Natural killer cell (primary cell): ENCODE measurements around the gene ADGRG6. TPM values are rescaled to one million over a fixed set of nuclear protein-coding genes. Genes with fewer than 3 reads are reported as not detected.
"Not testable (repeated sequence)": the region's sequence is repeated elsewhere in the genome, so short reads cannot be mapped to it uniquely, and the experiment has no call there.

Source experiments
- ATAC-seq, 3 donors: fragments of 150-1000 bp in 2 of 3; fragments of 200-7000 bp in 1 of 3; cut with Tn5 transposase; 1 replicate in 1 of 3; 2 replicates in 2 of 3; pipeline ENCODE4 v1.10.0; 2021; ENCODE audit warnings: mild to moderate bottlenecking in 2 of 3, moderate library complexity in 2 of 3
- DNase-seq, 2 donors: peaks; one replicate each; pipeline versions ENCODE4 v3.0.0 to v3.0.0-alpha.2; 2013 to 2021; ENCODE audit warnings: mixed read lengths in 1 of 2
- H3K27ac ChIP-seq: one replicate; pipeline ENCODE4 v1.5.1; 2013; ENCODE audit warnings: mild to moderate bottlenecking, low read length
- H3K27me3 ChIP-seq: one replicate; pipeline ENCODE4 v1.6.1; 2013; ENCODE audit warnings: low read length; ENCODE audit not compliant: control insufficient read depth, insufficient read depth
- H3K36me3 ChIP-seq: one replicate; pipeline ENCODE4 v1.6.1; 2013; ENCODE audit warnings: low read length; ENCODE audit not compliant: control insufficient read depth, insufficient read depth
- H3K4me1 ChIP-seq: one replicate; pipeline ENCODE4 v1.6.1; 2013; ENCODE audit warnings: low read length; ENCODE audit not compliant: control insufficient read depth, insufficient read depth
- H3K4me3 ChIP-seq: one replicate; pipeline ENCODE4 v1.5.1; 2013; ENCODE audit warnings: low read length
- H3K9me3 ChIP-seq: one replicate; pipeline ENCODE4 v1.6.1; 2013; ENCODE audit warnings: low read length; ENCODE audit not compliant: control insufficient read depth, insufficient read depth
- H3K27ac Mint-ChIP-seq, 2 donors: one replicate each; pipeline ENCODE4 v1.8.0; 2022; ENCODE audit warnings: mild to moderate bottlenecking in 2 of 2, mixed read lengths in 2 of 2, moderate library complexity in 1 of 2
- H3K27me3 Mint-ChIP-seq, 2 donors: one replicate each; pipeline ENCODE4 v1.8.0; 2022; ENCODE audit warnings: low read depth in 2 of 2, mixed read lengths in 2 of 2
- H3K36me3 Mint-ChIP-seq: one replicate; pipeline ENCODE4 v1.8.0; 2022; ENCODE audit warnings: mixed read lengths
- H3K4me1 Mint-ChIP-seq, 2 donors: one replicate each; pipeline ENCODE4 v1.8.0; 2022; ENCODE audit warnings: mixed read lengths in 2 of 2
- H3K4me3 Mint-ChIP-seq: one replicate; pipeline ENCODE4 v1.8.0; 2022; ENCODE audit warnings: mild to moderate bottlenecking, moderate library complexity, mixed read lengths
- H3K9me3 Mint-ChIP-seq, 2 donors: one replicate each; pipeline ENCODE4 v1.8.0; 2022; ENCODE audit warnings: mixed read lengths in 2 of 2
- WGBS: methylation state at CpG from one replicate; pipeline ENCODE4 v1.1.7; 2013; ENCODE audit warnings: missing lambda C conversion rate; ENCODE audit not compliant: insufficient coverage; 5-methylcytosine and 5-hydroxymethylcytosine counted together
- intact Hi-C: fragments of 100-400 bp; cut with micrococcal nuclease; formaldehyde crosslinking; loops from one replicate; pipeline ENCODE4 v1.14.2; 2022
- total RNA-seq, 4 donors: library from RNA; stranded (reverse); fragments of 120-200 nt in 1 of 4; gene quantifications; one replicate each; pipeline versions ENCODE4 v1.2.3 to v1.2.4, GENCODE V29; 2013 to 2022
- TF ChIP-seq, protein P1 (sequence below): fragments of 200-600 bp; IDR thresholded peaks from one replicate; pipeline ENCODE4 v1.8.0; 2022; ENCODE audit warnings: antibody characterized with exemption

Gene ADGRG6
- total RNA-seq, 3 donors from 2014 or later (not counting 1 experiment from before 2014, with no cell fraction given): 0.05 to 0.24 TPM; not detected in 1

DNA sequence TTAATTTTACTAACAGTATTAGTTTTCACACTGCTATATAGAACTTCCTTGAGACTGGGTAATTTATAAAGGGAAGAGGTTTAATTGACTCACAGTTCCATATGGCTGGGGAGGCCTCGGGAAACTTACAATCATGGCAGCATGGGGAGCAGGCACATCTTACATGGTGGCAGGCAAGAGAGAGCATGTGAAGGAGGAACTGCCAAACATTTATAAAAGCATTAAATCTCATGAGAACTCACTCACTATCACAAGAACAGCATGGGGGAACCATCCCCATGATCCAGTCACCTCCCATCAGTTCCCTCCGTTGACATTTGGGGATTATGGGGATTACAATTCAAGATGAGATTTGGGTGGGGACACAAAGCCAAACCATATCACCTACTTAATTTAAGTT is 126.7 kb downstream of the ADGRG6 start:
- H3K4me1 Mint-ChIP-seq, H3K4me3 ChIP-seq, ATAC-seq, H3K27me3 ChIP-seq, H3K9me3 ChIP-seq, H3K27me3 Mint-ChIP-seq, H3K27ac Mint-ChIP-seq, H3K27ac ChIP-seq, H3K4me1 ChIP-seq, H3K36me3 Mint-ChIP-seq, H3K4me3 Mint-ChIP-seq, H3K9me3 Mint-ChIP-seq, intact Hi-C loops, DNase-seq, H3K36me3 ChIP-seq: not testable (repeated sequence)
- WGBS: 100% methylated on average over 1 of the region's 2 CpGs

DNA sequence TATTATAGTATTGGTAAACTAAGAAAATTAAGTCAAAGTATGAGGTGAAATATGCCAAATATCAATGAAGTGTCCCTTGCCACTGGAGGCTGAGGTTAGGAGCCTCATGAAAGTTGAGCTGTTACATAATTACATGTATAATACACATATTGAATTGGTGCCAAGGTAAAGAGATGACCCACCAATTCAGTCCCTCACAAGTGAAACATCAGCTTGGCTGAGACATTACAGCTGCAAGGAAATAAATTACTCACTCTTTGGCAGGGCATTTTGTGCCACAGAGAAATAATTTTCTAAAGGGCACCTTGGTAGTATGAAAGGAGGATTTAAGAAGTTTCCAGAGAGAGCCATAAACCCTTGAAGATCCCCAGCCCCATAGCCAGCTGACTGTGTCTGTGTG is 127.4 kb downstream of the ADGRG6 start:
- Histone ChIP-seq H3K4me1 (no peaks in the 10 kb centered on the region), H3K27ac (no peak overlapping the region), H3K36me3 (no peaks in the 10 kb centered on the region), H3K9me3 (no peaks in the 10 kb centered on the region), H3K4me3 (no peak overlapping the region), H3K27me3 (no peaks in the 10 kb centered on the region)
- DNase-seq: no peak
- Mint-ChIP-seq H3K4me1 (no peaks in the 10 kb centered on the region), H3K27ac (no peak overlapping the region), H3K36me3 (no peaks in the 10 kb centered on the region), H3K9me3 (peaks cover 2 to 8% of the 10 kb centered on the region in 2 donors), H3K27me3 (no peaks in the 10 kb centered on the region), H3K4me3 (no peak overlapping the region)
- intact Hi-C loops: no loop called here
- no peak for ATAC-seq
- TF ChIP-seq, protein P1, sequence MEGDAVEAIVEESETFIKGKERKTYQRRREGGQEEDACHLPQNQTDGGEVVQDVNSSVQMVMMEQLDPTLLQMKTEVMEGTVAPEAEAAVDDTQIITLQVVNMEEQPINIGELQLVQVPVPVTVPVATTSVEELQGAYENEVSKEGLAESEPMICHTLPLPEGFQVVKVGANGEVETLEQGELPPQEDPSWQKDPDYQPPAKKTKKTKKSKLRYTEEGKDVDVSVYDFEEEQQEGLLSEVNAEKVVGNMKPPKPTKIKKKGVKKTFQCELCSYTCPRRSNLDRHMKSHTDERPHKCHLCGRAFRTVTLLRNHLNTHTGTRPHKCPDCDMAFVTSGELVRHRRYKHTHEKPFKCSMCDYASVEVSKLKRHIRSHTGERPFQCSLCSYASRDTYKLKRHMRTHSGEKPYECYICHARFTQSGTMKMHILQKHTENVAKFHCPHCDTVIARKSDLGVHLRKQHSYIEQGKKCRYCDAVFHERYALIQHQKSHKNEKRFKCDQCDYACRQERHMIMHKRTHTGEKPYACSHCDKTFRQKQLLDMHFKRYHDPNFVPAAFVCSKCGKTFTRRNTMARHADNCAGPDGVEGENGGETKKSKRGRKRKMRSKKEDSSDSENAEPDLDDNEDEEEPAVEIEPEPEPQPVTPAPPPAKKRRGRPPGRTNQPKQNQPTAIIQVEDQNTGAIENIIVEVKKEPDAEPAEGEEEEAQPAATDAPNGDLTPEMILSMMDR: no peak

DNA sequence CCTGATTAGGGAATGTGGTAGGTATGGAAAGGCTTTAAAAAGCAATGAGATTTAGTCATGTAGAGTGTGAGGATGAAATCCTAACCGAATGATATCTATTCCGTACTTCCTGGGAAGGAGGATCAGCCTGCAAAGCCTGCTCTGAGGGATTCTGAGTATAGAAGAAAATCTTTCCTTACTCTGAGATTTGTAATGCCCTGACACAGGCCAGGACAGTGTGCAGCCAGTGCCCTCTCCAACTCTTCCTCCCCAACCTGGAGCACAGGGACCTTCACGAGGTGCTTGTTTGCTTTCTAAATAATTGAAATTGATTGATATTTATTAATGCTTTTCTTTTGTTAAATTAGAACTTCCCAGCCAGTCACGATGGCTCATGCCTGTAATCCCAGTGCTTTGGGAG is 131.6 kb downstream of the ADGRG6 start:
- H3K27ac Mint-ChIP-seq: no peak overlapping the region
- H3K36me3 Mint-ChIP-seq: no peaks in the 10 kb centered on the region
- Histone ChIP-seq H3K27me3 (no peaks in the 10 kb centered on the region), H3K4me1 (no peaks in the 10 kb centered on the region), H3K36me3 (no peaks in the 10 kb centered on the region), H3K4me3 (no peak overlapping the region), H3K27ac (no peak overlapping the region), H3K9me3 (no peaks in the 10 kb centered on the region)
- no peaks in the 10 kb centered on the region for H3K27me3 Mint-ChIP-seq
- 93% methylated on average over 3 of the region's 4 CpGs for WGBS
- intact Hi-C loops: no loop called here
- DNase-seq (no peak), ATAC-seq (no peak)
- peaks cover 0 to under 1% of the 10 kb centered on the region in 2 donors for H3K9me3 Mint-ChIP-seq
- TF ChIP-seq, protein P1: no peak
- no peak overlapping the region for H3K4me3 Mint-ChIP-seq
- H3K4me1 Mint-ChIP-seq: no peaks in the 10 kb centered on the region

DNA sequence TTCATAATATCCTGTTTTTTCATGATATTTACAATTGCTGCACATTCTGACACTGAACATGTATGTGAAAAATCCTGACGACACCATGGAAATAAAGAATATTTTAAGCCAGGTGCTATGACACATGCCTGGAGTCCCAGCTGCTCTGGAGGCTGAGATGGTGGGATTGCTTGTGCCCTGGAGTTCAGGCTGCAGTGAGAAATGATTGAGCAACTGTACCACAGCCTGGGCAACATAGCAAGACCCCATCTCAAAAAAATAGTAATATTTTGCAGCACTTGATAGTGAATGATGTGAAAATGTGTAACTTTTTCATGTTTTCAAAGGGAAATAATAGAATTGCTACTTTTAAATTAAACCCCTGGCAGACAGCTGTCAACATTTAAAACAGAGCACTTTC is 137.1 kb downstream of the ADGRG6 start:
- no peaks in the 10 kb centered on the region for H3K4me1 Mint-ChIP-seq
- no peak overlapping the region for H3K4me3 ChIP-seq
- ATAC-seq (no peak), DNase-seq (no peak)
- no peaks in the 10 kb centered on the region for H3K27me3 Mint-ChIP-seq
- H3K36me3 ChIP-seq: no peaks in the 10 kb centered on the region
- WGBS: 100% methylated on average over 1 of the region's 1 CpG
- no peak overlapping the region for H3K27ac ChIP-seq
- no peaks in the 10 kb centered on the region for H3K4me1 ChIP-seq
- no peaks in the 10 kb centered on the region for H3K9me3 ChIP-seq
- no peak overlapping the region for H3K27ac Mint-ChIP-seq
- intact Hi-C loops: no loop called here
- H3K36me3 Mint-ChIP-seq: no peaks in the 10 kb centered on the region
- TF ChIP-seq, protein P1: no peak
- no peak overlapping the region for H3K4me3 Mint-ChIP-seq
- H3K9me3 Mint-ChIP-seq: no peaks in the 10 kb centered on the region
- no peaks in the 10 kb centered on the region for H3K27me3 ChIP-seq
